GM12873 (cell line): ENCODE measurements around the gene ITPRID2.

Experiments
- TF ChIP-seq, protein P1 (sequence below): IDR thresholded peaks from 2 replicates; pipeline ENCODE4 v1.5.1; 2012; ENCODE audit warnings: low read depth, mild to moderate bottlenecking, moderate library complexity, low read length, control low read depth; ENCODE audit not compliant: insufficient read depth; ENCODE audit errors: missing control alignments

The ITPRID2 gene

DNA sequence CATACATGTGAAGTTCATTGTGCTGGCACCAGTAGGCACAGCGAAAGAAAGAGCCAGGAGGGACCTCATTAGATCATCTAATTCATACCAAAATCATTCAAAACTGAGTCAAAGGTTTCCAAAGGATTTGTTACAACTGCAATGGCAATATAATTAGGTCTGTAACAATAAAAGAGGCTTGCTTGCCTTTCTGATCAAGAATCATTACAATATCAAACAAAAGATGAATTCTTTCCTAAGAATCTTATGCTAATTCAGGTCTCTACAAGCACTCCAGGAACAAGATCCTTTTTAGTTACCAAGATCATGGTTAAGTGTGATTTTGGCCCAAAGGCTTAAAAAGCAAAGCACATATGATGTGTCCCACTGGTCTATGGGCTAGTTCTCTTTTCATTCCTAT, 41.9 kb upstream of the ITPRID2 start:
- TF ChIP-seq, protein P1, sequence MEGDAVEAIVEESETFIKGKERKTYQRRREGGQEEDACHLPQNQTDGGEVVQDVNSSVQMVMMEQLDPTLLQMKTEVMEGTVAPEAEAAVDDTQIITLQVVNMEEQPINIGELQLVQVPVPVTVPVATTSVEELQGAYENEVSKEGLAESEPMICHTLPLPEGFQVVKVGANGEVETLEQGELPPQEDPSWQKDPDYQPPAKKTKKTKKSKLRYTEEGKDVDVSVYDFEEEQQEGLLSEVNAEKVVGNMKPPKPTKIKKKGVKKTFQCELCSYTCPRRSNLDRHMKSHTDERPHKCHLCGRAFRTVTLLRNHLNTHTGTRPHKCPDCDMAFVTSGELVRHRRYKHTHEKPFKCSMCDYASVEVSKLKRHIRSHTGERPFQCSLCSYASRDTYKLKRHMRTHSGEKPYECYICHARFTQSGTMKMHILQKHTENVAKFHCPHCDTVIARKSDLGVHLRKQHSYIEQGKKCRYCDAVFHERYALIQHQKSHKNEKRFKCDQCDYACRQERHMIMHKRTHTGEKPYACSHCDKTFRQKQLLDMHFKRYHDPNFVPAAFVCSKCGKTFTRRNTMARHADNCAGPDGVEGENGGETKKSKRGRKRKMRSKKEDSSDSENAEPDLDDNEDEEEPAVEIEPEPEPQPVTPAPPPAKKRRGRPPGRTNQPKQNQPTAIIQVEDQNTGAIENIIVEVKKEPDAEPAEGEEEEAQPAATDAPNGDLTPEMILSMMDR, result no peak

DNA sequence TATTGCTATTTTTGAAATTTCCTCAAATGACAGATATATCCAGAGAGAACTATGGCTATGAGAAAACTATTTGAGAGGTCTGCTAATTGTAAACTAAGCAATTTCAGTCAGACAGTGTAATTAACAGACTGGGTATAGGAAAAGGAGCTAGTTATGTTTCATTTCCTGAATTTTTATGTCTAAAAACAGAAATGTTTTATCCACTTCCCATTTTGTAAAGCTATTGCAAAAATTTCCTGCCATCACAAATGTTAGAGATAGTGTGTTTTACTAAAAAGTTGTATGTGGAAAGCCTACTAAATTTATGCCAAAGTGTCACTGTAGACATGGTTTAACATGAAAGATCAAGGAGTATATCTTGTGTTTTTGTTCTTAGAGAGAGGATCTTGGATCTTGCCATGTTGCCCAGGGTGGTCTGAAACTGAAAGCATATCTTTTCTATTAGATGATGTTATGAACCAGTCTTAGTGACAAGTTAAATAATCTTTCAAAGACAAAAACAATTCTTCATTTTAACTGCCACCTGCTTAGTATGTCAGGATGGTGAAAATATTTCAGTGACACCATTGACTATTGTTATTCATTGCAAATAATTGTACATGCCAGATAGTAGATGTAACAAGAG, 40.5 kb upstream of the ITPRID2 start:
- TF ChIP-seq, protein P1, result no peak

DNA sequence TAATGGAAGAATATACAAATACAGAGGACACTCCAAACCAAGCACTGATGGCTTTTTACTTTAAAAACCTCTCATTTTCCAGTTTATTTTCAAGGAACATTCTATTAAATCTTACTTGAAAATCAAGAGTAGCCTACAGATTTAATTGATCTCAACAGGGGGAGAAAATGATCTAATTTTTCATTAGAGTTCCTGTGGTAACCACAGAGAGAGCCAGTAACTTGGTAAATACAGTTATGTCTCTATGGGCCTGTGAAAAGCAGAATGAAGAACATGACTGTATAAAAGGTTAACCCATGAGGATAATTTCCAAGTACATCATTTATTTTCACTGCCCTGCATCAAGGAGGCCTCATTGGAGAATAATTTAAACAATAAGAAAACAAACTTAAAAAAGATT, 39.8 kb upstream of the ITPRID2 start:
- TF ChIP-seq, protein P1, result no peak

DNA sequence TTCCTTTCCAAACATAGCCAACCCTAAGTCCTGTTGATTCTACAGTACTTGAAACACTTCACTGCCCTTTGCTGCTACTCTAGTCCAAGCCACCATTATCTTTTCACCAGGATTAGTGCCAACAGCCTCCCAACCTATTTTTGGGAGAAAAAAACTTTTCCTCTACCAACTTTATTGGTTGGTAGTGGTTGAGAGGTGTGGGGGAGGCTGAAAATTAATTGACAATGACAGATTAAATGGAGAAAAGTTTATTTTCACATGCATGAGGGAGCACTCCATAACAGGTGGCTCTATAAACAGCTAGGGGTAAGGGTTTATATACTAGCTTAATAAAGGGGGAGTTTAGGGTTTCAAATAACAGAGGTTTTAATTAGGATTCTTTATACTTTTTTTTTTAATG, 37.8 kb upstream of the ITPRID2 start:
- TF ChIP-seq, protein P1, result no peak

DNA sequence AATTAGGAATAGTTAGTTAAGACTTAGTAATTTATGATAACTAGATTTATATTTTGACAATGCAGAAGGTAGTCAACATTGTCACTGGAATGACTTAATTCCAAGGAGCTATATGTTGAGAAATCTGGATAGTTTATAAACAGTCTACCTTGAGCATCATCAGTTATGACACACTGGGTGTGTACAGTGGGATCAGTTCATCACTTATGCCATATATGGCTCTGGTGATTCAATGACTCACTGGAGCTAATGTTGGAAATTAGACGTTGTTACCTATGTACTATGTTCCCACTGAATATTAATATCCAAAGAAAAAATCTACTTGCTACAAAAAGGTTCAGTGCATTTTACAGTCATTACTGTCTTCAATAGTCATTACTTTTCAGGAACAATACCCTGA, 34.0 kb upstream of the ITPRID2 start:
- TF ChIP-seq, protein P1, result no peak

DNA sequence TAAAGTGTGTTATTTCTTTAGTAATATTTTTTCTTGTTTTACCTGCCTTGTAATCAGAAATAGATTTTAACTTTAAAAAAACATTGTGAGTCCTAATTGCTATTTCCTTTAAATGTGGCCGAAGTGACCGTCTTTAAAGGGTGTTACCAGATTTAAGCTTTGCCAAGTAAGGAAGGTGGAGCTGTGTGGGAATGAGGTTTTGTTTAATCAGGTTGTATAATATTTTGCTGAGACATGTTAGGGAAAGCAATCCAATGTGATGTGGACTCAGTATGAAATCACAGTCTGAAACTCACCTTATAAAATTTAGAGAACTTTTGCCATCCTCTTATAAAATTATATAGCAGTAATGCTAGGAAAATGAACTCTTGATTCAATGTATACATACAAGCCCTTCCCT, 32.9 kb upstream of the ITPRID2 start:
- TF ChIP-seq, protein P1, result no peak

DNA sequence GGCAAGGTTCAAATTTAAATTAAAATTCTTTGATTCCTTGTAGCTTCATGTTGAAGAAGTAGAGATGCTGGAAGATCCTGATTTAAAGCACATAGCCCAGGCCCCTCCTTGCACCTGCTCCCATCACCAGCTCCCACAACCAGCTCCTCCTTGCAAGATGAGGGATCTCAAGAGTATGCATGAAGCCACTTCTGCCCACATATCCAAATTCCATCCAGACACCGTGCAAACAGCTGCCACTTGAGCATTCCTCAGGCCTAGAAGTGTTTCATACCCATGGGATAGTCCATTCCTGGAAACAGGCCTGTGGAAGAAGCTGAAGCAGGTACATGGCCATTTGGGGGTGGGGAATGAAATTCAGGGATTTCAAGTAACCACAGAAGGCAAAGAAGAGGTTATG, 32.4 kb upstream of the ITPRID2 start:
- TF ChIP-seq, protein P1, result no peak
